Neural cell (in vitro differentiated cells): ENCODE data around the gene SEC16B. TPM values are rescaled to one million over a fixed set of nuclear protein-coding genes. Genes with fewer than 3 reads are reported as not detected.
A peak's percentile ranks its signal among the peaks of the same experiment; 100 is the strongest.

Experiments
- H2AFZ ChIP-seq: fragments of 200-600, 300-800 bp; sonication (generic), shearing (Covaris generic); 2 replicates; pipeline ENCODE4 v1.6.0; 2014; ENCODE audit warnings: low read depth, mild to moderate bottlenecking, antibody characterized with exemption, low read length, moderate library complexity
- H3F3A ChIP-seq: fragments of 200-600 bp; shearing (Covaris generic); 2 replicates; pipeline ENCODE4 v1.6.1; 2016; ENCODE audit warnings: mild to moderate bottlenecking, moderate library complexity, mixed read lengths, antibody characterized with exemption, low read length; ENCODE audit not compliant: insufficient read depth, poor library complexity, severe bottlenecking
- H3K27ac ChIP-seq: fragments of 200-600, 300-800 bp; sonication (generic), shearing (Covaris generic); 2 replicates; pipeline ENCODE4 v1.5.1; 2014; ENCODE audit warnings: mild to moderate bottlenecking, low read length, moderate library complexity
- H3K27me3 ChIP-seq: fragments of 300-800, 200-600 bp; sonication (generic), shearing (Covaris generic); 2 replicates; pipeline ENCODE4 v1.6.0; 2014; ENCODE audit warnings: mild to moderate bottlenecking, low read depth, low read length, moderate library complexity; ENCODE audit not compliant: insufficient read depth
- H3K36me3 ChIP-seq: fragments of 300-800, 200-600 bp; sonication (generic), shearing (Covaris generic); 2 replicates; pipeline ENCODE4 v1.5.1; 2014; ENCODE audit warnings: mild to moderate bottlenecking, antibody characterized with exemption, low read length, moderate library complexity; ENCODE audit not compliant: insufficient read depth
- H3K4me2 ChIP-seq: fragments of 300-800, 200-600 bp; sonication (generic), shearing (Covaris generic); 2 replicates; pipeline ENCODE4 v1.6.0; 2014; ENCODE audit warnings: mild to moderate bottlenecking, low read length
- H3K4me3 ChIP-seq: fragments of 300-800, 200-600 bp; sonication (generic), shearing (Covaris generic); 2 replicates; pipeline ENCODE4 v1.5.1; 2014; ENCODE audit warnings: mild to moderate bottlenecking, low read length, moderate library complexity
- H3K79me2 ChIP-seq: fragments of 200-600 bp; shearing (Covaris generic); replicated peaks from 2 replicates; pipeline ENCODE4 v1.6.0; 2014; ENCODE audit warnings: mild to moderate bottlenecking, low read length, moderate library complexity; ENCODE audit not compliant: insufficient read depth
- H3K9ac ChIP-seq: fragments of 300-800, 200-600 bp; sonication (generic), shearing (Covaris generic); 2 replicates; pipeline ENCODE4 v1.6.1; 2016; ENCODE audit warnings: mild to moderate bottlenecking, low read length, mixed read lengths
- H3K9me2 ChIP-seq: fragments of 200-600 bp; shearing (Covaris generic); 2 replicates; pipeline ENCODE4 v1.6.1; 2016; ENCODE audit warnings: mild to moderate bottlenecking, low read length, mixed read lengths; ENCODE audit not compliant: insufficient read depth
- H3K9me3 ChIP-seq: fragments of 200-600, 300-800 bp; sonication (generic), shearing (Covaris generic); 2 replicates; pipeline ENCODE4 v1.6.1; 2016; ENCODE audit warnings: mild to moderate bottlenecking, mixed run types, low read length, moderate library complexity, mixed read lengths
- H4K20me1 ChIP-seq: fragments of 200-600 bp; shearing (Covaris generic); 2 replicates; pipeline ENCODE4 v1.6.1; 2016; ENCODE audit warnings: mild to moderate bottlenecking, mixed run types; ENCODE audit not compliant: insufficient read depth
- CTCF ChIP-seq: fragments of 450-650 bp; IDR thresholded peaks from 2 replicates; pipeline ENCODE4 v1.5.1; 2014; ENCODE audit warnings: antibody characterized with exemption, mild to moderate bottlenecking, moderate library complexity; ENCODE audit not compliant: poor library complexity, severe bottlenecking
- EP300 ChIP-seq: fragments of 450-650 bp; conservative IDR thresholded peaks from 2 replicates; pipeline ENCODE4 v1.6.1; 2014; ENCODE audit warnings: antibody characterized with exemption, mild to moderate bottlenecking, moderate library complexity; ENCODE audit not compliant: poor library complexity, severe bottlenecking
- EZH2 ChIP-seq: fragments of 200-600, 300-800 bp; shearing (Covaris generic), sonication (generic); IDR thresholded peaks from 2 replicates; pipeline ENCODE4 v1.6.1; 2014; ENCODE audit warnings: antibody characterized with exemption, low read length, borderline replicate concordance, mild to moderate bottlenecking; ENCODE audit not compliant: insufficient read depth, poor library complexity, severe bottlenecking
- MXI1 ChIP-seq: fragments of 450-650 bp; conservative IDR thresholded peaks from 2 replicates; pipeline ENCODE4 v1.6.1; 2014; ENCODE audit warnings: antibody characterized with exemption, mild to moderate bottlenecking; ENCODE audit not compliant: poor library complexity, severe bottlenecking
- POLR2AphosphoS5 ChIP-seq: IDR thresholded peaks from 2 replicates; pipeline ENCODE4 v1.6.1; 2012
- RAD21 ChIP-seq: fragments of 450-650 bp; conservative IDR thresholded peaks from 2 replicates; pipeline ENCODE4 v1.6.1; 2014; ENCODE audit warnings: antibody characterized with exemption, mild to moderate bottlenecking, moderate library complexity
- SMC3 ChIP-seq: fragments of 450-650 bp; conservative IDR thresholded peaks from 2 replicates; pipeline ENCODE4 v1.6.1; 2014; ENCODE audit warnings: antibody characterized with exemption, mild to moderate bottlenecking, moderate library complexity; ENCODE audit not compliant: poor library complexity
- TAF1 ChIP-seq: IDR thresholded peaks from 2 replicates; pipeline ENCODE4 v1.6.1; 2012; ENCODE audit warnings: low read depth
- polyA plus RNA-seq: library from polyadenylated mRNA; depleted of rRNA; stranded (reverse); fragments of >200 nt; gene quantifications from 2 replicates; pipeline ENCODE4 v1.2.3, GENCODE V29; 2014
- TF ChIP-seq, protein P1 (sequence below): IDR thresholded peaks from 2 replicates; pipeline ENCODE4 v1.6.1; 2012; ENCODE audit warnings: borderline replicate concordance

SEC16B gene
- polyA plus RNA-seq, 1 donor from 2014 or later, result 0.78 TPM

- H3K27ac ChIP-seq, result no peak overlapping the region
- no peaks in the 10 kb centered on the region for H3K9me2 ChIP-seq
- H3K27me3 ChIP-seq, result no peaks in the 10 kb centered on the region
- no peak overlapping the region for H2AFZ ChIP-seq
- H3K4me2 ChIP-seq, result no peak overlapping the region
- peak; percentile 96 for TF ChIP-seq SMC3
- TF ChIP-seq POLR2AphosphoS5, result no peak
- no peak for TF ChIP-seq EZH2
- TF ChIP-seq TAF1, result no peak
- TF ChIP-seq, protein P1, sequence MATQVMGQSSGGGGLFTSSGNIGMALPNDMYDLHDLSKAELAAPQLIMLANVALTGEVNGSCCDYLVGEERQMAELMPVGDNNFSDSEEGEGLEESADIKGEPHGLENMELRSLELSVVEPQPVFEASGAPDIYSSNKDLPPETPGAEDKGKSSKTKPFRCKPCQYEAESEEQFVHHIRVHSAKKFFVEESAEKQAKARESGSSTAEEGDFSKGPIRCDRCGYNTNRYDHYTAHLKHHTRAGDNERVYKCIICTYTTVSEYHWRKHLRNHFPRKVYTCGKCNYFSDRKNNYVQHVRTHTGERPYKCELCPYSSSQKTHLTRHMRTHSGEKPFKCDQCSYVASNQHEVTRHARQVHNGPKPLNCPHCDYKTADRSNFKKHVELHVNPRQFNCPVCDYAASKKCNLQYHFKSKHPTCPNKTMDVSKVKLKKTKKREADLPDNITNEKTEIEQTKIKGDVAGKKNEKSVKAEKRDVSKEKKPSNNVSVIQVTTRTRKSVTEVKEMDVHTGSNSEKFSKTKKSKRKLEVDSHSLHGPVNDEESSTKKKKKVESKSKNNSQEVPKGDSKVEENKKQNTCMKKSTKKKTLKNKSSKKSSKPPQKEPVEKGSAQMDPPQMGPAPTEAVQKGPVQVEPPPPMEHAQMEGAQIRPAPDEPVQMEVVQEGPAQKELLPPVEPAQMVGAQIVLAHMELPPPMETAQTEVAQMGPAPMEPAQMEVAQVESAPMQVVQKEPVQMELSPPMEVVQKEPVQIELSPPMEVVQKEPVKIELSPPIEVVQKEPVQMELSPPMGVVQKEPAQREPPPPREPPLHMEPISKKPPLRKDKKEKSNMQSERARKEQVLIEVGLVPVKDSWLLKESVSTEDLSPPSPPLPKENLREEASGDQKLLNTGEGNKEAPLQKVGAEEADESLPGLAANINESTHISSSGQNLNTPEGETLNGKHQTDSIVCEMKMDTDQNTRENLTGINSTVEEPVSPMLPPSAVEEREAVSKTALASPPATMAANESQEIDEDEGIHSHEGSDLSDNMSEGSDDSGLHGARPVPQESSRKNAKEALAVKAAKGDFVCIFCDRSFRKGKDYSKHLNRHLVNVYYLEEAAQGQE, result no peak
- TF ChIP-seq EP300, result no peak
- peak; percentile 87 for TF ChIP-seq RAD21
- no peak for TF ChIP-seq MXI1
- TF ChIP-seq CTCF, result peak; percentile 95
- H3K4me3 ChIP-seq, result no peak overlapping the region
- no peaks in the 10 kb centered on the region for H3F3A ChIP-seq
- no peaks in the 10 kb centered on the region for H3K36me3 ChIP-seq
- H4K20me1 ChIP-seq, result no peaks in the 10 kb centered on the region
- H3K79me2 ChIP-seq, result no peaks in the 10 kb centered on the region
- H3K9ac ChIP-seq, result no peak overlapping the region
- H3K9me3 ChIP-seq, result no peaks in the 10 kb centered on the region
Measured at GRCh38 chr1:177948336-177948972, 21.4 kb downstream of the SEC16B start.

GRCh38 chr1:177947623-177948022, 22.2 kb downstream of the SEC16B start:
- H3K9ac ChIP-seq, result no peak overlapping the region
- no peaks in the 10 kb centered on the region for H3K9me3 ChIP-seq
- H3K4me2 ChIP-seq, result no peak overlapping the region
- no peak for TF ChIP-seq MXI1
- H4K20me1 ChIP-seq, result no peaks in the 10 kb centered on the region
- H3K27me3 ChIP-seq, result no peaks in the 10 kb centered on the region
- no peak overlapping the region for H3K27ac ChIP-seq
- no peaks in the 10 kb centered on the region for H3K9me2 ChIP-seq
- H3F3A ChIP-seq, result no peaks in the 10 kb centered on the region
- no peaks in the 10 kb centered on the region for H3K79me2 ChIP-seq
- no peak overlapping the region for H2AFZ ChIP-seq
- H3K36me3 ChIP-seq, result no peaks in the 10 kb centered on the region
- H3K4me3 ChIP-seq, result no peak overlapping the region
